GM06990 (cell line): ENCODE measurements around the gene UBE2U.

ENCODE experiments used
- DNase-seq: peaks from one replicate; pipeline ENCODE4 v3.0.0-alpha.2; 2011; ENCODE audit not compliant: insufficient read length; ENCODE audit errors: extremely low read depth
- H3K27me3 ChIP-seq: replicated peaks from 2 replicates; pipeline ENCODE4 v1.6.0; 2011; ENCODE audit warnings: low read length; ENCODE audit not compliant: control insufficient read depth, insufficient read depth
- H3K36me3 ChIP-seq: 2 replicates; pipeline ENCODE4 v1.5.1; 2011; ENCODE audit warnings: low read length; ENCODE audit not compliant: control insufficient read depth, insufficient read depth
- H3K4me3 ChIP-seq: replicated peaks from 2 replicates; pipeline ENCODE4 v1.5.1; 2011; ENCODE audit warnings: low read depth, mild to moderate bottlenecking, control low read depth, low read length
- CTCF ChIP-seq: IDR thresholded peaks from 2 replicates; pipeline ENCODE4 v1.5.1; 2011; ENCODE audit warnings: low read length, control low read depth, mild to moderate bottlenecking, inconsistent platforms; ENCODE audit not compliant: insufficient read depth, poor library complexity, severe bottlenecking

UBE2U gene

GRCh38 chr1:64282351-64282750 lies 78.9 kb downstream of the UBE2U start:
- no peak for TF ChIP-seq CTCF
- no peaks in the 10 kb centered on the region for H3K36me3 ChIP-seq
- H3K4me3 ChIP-seq = no peak overlapping the region
- no peak for DNase-seq
- H3K27me3 ChIP-seq = no peaks in the 10 kb centered on the region

- no peaks in the 10 kb centered on the region for H3K36me3 ChIP-seq
- TF ChIP-seq CTCF = no peak
- no peak overlapping the region for H3K4me3 ChIP-seq
- H3K27me3 ChIP-seq = no peaks in the 10 kb centered on the region
- DNase-seq = no peak
Measured at GRCh38 chr1:64287071-64287470, 83.6 kb downstream of the UBE2U start.

GRCh38 chr1:64290420-64290819 lies 87.0 kb downstream of the UBE2U start:
- H3K27me3 ChIP-seq = no peaks in the 10 kb centered on the region
- H3K4me3 ChIP-seq = no peak overlapping the region
- DNase-seq = no peak
- no peak for TF ChIP-seq CTCF
- H3K36me3 ChIP-seq = no peaks in the 10 kb centered on the region

- Histone ChIP-seq H3K4me3 (no peak overlapping the region), H3K27me3 (no peaks in the 10 kb centered on the region), H3K36me3 (no peaks in the 10 kb centered on the region)
- no peak for DNase-seq
- no peak for TF ChIP-seq CTCF
Measured at GRCh38 chr1:64291931-64292330, 88.5 kb downstream of the UBE2U start.

GRCh38 chr1:64292399-64292798 lies 89.0 kb downstream of the UBE2U start:
- no peak for TF ChIP-seq CTCF
- no peaks in the 10 kb centered on the region for H3K36me3 ChIP-seq
- no peak overlapping the region for H3K4me3 ChIP-seq
- no peak for DNase-seq
- no peaks in the 10 kb centered on the region for H3K27me3 ChIP-seq

GRCh38 chr1:64293820-64294219 lies 90.4 kb downstream of the UBE2U start:
- H3K4me3 ChIP-seq = no peak overlapping the region
- no peaks in the 10 kb centered on the region for H3K36me3 ChIP-seq
- no peak for DNase-seq
- no peak for TF ChIP-seq CTCF
- no peaks in the 10 kb centered on the region for H3K27me3 ChIP-seq
